Activated T-cell treated with anti-CD3 and anti-CD28 coated beads for 4 hours (primary cell): ENCODE data around the gene TMEM37.

Experiments used
- DNase-seq: peaks from one replicate; pipeline ENCODE4 v3.0.0-alpha.2; 2020

Gene TMEM37

DNA sequence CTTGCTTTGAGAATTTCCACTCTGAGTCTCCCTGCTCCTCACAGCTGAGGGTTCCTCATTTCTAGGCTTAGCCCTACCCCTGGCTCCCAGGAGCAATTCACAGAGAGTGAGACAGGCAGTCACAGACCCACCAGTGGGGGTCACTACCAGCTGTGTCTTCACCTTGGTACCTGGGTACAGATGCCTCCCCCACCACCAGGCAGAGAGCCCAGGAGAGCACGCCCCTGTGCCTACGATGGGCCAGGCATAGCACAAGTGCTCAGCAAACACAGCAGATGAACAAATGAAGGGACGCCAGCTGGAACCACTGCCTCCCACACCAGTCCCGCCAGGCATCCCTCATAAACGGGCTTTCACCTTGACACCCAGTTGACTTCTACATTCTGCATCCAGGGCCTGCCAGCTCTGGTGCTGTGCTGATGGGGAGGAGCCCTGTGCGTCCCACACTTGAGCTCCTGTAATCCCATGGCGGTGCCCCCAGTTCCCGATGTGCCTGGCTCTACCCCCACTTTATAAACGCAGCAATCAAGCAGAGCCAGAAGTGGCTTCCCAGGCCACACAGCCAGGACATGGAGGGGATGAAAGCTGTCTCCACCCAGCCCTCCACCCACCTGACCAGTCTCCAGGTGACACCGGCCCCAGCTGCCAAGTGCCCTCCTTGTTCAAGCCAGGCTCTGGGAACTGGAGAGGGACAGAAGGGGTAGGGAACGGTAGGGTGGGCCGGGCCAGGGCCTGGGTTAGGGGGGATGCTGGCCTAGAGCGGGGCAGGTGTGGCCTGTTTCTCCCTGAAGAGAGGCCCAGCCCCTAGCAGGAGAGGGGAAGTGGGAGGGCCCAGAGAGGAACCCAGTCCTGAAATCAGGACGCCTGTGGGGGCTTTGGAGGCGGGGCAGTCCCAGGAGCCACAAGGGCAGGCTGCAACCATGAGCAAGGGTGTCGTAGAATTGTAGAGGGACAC, 50.1 kb downstream of the TMEM37 start:
- DNase-seq: no peak

DNA sequence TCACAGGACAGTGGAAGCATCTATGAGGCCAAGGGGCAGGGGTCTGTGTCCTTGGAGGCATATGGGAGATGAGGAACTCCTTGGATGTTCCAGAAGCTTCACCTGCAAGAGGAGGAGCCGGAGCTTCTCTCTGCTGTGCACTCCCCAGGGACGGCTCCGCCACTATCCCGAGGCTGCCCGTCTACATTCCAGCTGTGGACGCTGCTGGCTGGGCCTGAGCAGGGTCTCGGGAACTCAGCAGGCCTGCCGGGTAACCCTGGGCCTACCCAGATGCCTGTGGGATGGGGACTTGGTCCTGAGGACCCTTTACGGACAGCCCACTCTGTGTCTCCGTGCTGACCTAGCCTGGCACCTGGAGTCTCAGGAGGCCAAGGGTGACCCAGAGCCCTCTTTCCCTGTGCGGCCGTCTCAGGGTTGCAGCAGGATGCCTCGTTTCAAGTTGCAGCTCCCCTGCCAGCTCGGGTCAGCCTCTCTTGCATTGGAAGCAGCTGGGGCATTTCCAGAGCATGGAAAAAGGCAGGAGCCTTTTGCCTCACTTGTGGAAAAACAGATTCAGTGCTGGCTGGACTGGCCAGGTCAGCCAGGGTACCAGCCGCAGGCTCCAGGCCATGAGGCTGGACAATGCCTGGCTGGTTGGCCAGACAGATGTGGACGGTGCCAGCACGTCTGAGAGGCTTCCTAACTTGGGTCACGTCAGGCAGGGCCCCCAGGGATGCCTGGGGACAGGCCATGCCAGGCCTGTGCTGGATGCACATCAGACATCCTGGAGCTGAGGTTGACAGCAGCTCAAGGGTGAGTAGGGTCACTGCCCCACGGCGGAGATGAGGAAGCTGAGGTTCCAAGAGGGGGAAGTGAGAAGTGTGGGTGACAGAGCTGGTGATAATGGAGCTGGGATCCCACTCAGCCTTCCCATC, 51.1 kb downstream of the TMEM37 start:
- DNase-seq: no peak

DNA sequence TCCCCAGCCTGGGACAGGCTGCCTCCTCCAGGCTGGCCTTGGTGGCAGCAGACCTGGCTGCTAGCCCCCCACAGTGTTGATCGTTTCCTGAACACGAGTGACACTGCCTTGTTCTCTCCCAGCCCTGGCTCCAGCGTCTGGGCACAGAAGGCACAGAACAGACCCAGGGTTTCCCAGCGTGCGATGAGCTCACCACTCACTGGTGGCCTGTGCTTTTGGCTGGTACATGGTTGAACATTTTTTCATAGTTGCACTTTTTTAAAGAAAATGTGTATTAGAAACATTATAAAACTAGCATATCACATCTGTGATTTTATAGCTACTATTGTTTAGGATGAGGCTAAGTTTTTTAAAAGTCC, 51.7 kb downstream of the TMEM37 start:
- DNase-seq: no peak

DNA sequence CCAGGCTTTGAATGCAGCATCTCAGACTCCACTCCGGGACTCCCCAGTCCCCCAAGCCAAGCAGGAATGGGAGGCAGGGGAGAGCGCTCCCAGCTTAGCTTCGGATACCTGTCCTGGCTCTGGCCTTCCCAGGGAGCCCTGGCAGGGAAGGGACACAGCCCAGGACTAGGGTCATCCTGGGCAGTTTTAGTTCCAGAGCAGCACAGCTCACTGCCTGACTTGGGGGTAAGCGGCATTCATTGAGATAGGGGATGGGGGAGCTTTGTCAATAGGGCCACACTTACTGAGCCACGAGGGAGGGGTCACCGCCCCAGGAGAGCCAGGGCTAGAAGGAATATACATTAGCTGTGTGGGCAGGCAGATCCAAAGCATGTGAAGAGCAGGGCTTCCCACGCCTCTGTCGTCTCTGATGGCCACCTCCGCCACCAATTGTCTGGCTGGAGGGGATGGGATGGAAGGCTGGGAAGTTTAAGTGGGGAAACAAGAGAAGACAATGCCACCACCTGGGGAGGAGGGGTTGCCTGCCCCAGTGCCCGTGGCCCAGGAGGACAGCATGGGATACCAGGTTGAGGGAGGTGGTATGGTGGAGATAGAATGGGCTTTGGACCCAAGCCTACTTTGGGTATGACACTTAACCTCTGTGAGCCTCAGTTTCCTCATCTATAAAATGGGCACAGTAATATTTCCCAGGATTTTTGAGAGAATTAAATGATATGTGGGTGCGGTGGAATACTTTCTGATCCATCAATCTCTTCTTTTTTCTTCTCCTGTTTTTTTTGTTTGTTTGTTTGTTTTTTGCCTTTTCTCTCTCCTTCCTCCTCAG, 52.5 kb downstream of the TMEM37 start:
- no peak for DNase-seq

DNA sequence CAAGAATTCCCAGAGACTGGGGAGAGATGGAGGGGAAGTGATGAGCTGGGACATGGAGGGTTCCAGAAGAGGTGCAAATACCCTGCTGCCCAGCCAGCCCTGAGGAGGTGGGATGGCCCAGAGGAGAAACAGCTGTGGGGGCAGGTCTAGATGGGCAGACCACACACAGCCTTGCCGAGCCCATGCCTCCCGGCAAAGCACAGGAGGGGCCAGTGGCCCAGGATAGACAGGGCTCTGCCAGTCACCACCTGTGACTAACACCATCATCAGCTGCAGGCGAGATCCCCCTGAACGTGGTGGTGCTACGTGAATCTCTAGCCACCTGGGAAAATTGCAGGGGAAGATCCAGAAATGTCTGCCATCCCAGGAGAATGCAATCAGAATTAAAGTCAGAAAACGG, 53.2 kb downstream of the TMEM37 start:
- DNase-seq: no peak

DNA sequence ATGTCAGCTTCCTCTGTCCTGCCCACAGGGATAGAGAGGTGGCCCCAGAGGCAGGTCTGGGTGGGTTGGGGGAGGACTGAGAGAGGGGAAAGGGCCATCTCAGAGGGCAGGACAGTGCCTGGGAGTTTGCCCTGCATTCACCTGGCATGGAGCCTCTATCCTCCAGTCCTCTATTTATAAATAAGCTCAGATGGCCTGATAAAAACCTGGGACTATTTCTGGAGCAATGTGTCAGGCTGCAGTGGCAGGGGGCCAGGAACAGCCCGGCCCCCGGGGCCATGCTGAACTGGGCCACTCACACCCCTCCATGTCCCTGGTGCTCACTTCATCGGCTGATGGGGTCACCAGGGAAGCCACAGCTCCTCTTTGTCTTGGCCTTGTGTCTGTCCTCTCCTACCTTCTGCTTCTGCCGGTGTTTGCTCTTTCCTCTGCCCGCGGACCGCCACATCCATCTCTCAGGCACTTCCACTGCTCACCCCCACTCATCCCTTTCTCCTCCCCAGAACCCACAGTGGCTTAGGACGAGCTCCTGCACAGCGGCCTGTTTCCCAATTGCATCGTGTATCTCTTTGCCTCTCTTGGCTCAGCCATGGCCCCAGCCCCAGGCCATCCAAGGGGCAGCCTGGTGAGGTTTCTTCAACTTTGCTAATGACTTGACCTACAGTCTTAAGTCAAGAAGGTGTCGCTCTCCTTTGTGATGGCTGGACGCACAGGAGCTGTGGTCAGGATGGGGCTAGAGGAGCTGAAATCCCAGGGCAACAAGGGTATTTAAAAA, 53.9 kb downstream of the TMEM37 start:
- no peak for DNase-seq

DNA sequence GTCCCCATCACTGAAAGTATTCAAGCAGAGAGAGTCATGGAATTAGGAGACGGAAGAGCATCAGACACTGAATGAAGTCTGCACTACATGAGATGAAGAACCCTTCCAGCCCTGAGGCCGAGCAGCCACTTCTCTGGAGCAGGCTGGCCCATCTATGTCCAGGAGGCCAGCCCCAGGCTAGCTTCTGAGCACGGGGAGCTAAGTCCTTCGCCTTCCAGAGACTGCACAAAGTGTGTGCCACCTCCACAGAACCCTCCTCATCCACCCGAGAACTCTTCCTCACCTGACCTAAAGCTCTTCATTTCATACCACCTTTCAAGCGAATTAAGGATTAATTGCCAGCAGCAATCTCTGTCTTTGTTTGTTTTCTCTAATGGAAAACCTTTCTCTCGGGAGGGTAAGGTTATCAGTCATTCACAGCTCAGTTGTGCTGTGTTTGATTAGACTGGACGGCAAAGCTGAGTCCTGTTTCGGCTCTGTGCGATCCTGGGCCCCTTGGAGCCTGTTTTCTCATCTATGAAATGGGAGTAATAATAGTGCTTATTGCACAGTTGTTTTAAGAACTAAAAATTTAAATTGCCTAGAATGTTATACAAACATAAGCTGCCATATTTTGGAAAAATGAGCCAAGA, 54.7 kb downstream of the TMEM37 start:
- DNase-seq: no peak

DNA sequence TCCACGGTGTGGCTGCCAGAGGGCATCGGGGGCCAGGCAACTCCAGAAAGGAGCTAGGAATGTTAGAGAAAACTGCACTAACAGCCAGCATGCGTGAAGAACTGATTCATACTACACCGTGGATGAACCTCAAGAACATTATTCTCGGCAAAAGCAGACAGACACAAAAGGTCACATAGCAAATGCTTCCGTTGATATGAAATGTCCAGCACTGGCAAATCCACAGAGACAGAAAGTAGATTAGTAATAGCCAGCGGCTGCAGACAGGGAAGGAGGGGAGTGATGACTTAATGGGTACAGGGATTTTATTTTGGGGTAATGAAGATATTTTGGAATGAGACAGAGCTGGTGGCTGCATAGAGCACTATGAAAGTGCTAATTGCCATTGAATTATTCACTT, 55.2 kb downstream of the TMEM37 start:
- no peak for DNase-seq

DNA sequence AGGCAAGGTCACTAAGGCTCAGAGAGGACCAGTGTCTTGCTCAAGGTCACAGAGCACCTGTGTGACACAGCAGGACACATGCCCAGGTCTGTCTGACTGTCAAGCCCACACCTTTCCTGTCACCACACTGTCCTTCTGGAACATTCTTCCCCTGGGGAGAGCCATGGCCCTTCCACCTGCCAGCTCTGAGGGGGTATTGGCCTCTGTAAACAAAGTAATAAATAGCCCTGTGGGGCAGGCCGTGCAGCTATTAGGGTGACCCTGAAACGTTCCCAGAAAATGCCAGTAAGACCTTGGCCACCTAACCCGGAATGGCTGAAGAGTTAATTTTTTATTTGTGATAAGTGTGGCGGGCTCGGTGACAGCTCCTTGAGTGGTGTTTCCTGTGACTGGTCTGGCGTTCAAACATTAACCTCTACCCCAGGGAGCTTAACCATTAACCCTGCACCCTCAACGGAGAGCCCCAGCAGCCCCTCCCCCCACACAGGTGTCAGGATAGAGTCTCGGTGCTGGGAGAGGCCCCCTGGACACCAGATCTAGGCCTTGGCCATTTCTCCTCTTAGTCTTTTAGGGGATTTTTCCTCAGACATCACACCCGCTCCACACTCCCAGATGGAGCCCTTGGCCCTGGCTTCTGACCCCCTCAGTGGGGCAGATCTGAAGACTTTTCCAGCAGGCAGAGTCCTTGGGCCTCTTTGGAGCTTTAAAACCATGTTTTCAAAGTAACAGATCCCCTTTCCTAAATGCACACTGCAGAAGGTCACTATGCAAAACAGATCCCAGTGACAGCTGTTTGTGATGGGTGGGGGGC, 56.0 kb downstream of the TMEM37 start:
- no peak for DNase-seq
